Activated CD8-positive, alpha-beta T cell treated with anti-CD3 and anti-CD28 coated beads for 36 hours (primary cell): Measurements from ENCODE around the gene RASGEF1C. TPM values are rescaled to one million over a fixed set of nuclear protein-coding genes. Genes with fewer than 3 reads are reported as not detected.

Source experiments
- ATAC-seq: fragments of 200-7000 bp; cut with Tn5 transposase; one replicate; pipeline ENCODE4 v1.10.0; 2021; ENCODE audit warnings: mild to moderate bottlenecking, moderate library complexity
- CTCF ChIA-PET: fragments of 350-600 bp; sonication (Branson Sonifier 250); formaldehyde crosslinking; loops from one replicate; lab custom pipeline; 2021; ENCODE audit warnings: antibody characterized with exemption; lab: Charles Lee
- POLR2A ChIA-PET: fragments of 350-600 bp; sonication (Branson Sonifier 250); formaldehyde crosslinking; loops from one replicate; lab custom pipeline; 2021; ENCODE audit warnings: antibody characterized with exemption; lab: Charles Lee
- DNase-seq: peaks from one replicate; pipeline ENCODE4 v3.0.0-alpha.2; 2020
- H3K27ac Mint-ChIP-seq: one replicate; pipeline ENCODE4 v1.8.0; 2021; ENCODE audit warnings: mild to moderate bottlenecking, mixed read lengths
- H3K27me3 Mint-ChIP-seq: one replicate; pipeline ENCODE4 v1.8.0; 2021; ENCODE audit warnings: mixed read lengths
- H3K36me3 Mint-ChIP-seq: one replicate; pipeline ENCODE4 v1.8.0; 2021; ENCODE audit warnings: low read depth, mixed read lengths
- H3K4me1 Mint-ChIP-seq: one replicate; pipeline ENCODE4 v1.8.0; 2021; ENCODE audit warnings: low read depth, mixed read lengths
- H3K4me3 Mint-ChIP-seq: one replicate; pipeline ENCODE4 v1.8.0; 2021; ENCODE audit warnings: mild to moderate bottlenecking, moderate library complexity, mixed read lengths
- H3K9me3 Mint-ChIP-seq: one replicate; pipeline ENCODE4 v1.8.0; 2021; ENCODE audit warnings: mixed read lengths
- CTCF ChIP-seq: fragments of 200-600 bp; IDR thresholded peaks from one replicate; pipeline ENCODE4 v1.8.0; 2022; ENCODE audit warnings: antibody characterized with exemption, mild to moderate bottlenecking
- intact Hi-C: fragments of 100-400 bp; cut with micrococcal nuclease; formaldehyde crosslinking; loops from one replicate; pipeline ENCODE4 v1.10.0; 2022
- total RNA-seq, 2 experiments: library from RNA; stranded (reverse); gene quantifications; one replicate each; pipeline ENCODE4 v1.2.3, GENCODE V29; 2021

RASGEF1C gene
- total RNA-seq, 2 experiments from 2014 or later, result not detected

GRCh38 chr5:180105827-180106312, 103.1 kb downstream of the RASGEF1C start:
- POLR2A ChIA-PET, result no interaction called here
- peaks cover 6% of the 10 kb centered on the region for H3K27me3 Mint-ChIP-seq
- intact Hi-C loops, result no loop called here
- DNase-seq, result no peak
- CTCF ChIA-PET, result no interaction called here
- peaks cover 3% of the 10 kb centered on the region for H3K36me3 Mint-ChIP-seq
- H3K4me3 Mint-ChIP-seq, result no peak overlapping the region
- no peaks in the 10 kb centered on the region for H3K4me1 Mint-ChIP-seq
- no peak for TF ChIP-seq CTCF
- H3K27ac Mint-ChIP-seq, result no peak overlapping the region
- peaks cover 17% of the 10 kb centered on the region for H3K9me3 Mint-ChIP-seq
- no peak for ATAC-seq

DNA sequence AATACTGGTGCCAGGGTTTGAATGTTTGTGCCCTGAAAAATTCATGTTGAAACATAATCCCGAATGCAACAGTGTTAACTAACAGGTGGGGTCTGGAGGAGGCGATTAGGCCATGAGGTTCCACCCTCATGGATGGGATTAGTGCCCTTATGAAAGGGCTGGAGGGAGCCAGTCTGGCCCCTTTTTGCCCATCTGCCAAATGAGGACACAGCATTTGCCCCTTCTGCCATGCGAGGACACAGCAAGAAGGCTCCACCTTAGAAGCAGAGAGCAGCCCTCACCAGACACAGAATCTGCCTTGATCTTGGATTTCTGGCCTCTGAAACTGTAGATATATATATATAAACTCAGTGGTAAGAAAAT, 104.9 kb downstream of the RASGEF1C start:
- H3K27me3 Mint-ChIP-seq, result peaks cover 4% of the 10 kb centered on the region
- intact Hi-C loops, result no loop called here
- no peak for DNase-seq
- H3K27ac Mint-ChIP-seq, result no peak overlapping the region
- H3K4me3 Mint-ChIP-seq, result no peak overlapping the region
- no peaks in the 10 kb centered on the region for H3K4me1 Mint-ChIP-seq
- CTCF ChIA-PET, result no interaction called here
- H3K36me3 Mint-ChIP-seq, result peaks cover 3% of the 10 kb centered on the region
- POLR2A ChIA-PET, result no interaction called here
- H3K9me3 Mint-ChIP-seq, result peaks cover 17% of the 10 kb centered on the region
- no peak for ATAC-seq
- TF ChIP-seq CTCF, result no peak

- ATAC-seq (no peak), DNase-seq (no peak)
- peaks cover 3% of the 10 kb centered on the region for H3K36me3 Mint-ChIP-seq
- intact Hi-C loops, result no loop called here
- H3K4me1 Mint-ChIP-seq, result no peaks in the 10 kb centered on the region
- no peak for TF ChIP-seq CTCF
- ChIA-PET CTCF (no interaction called here), POLR2A (no interaction called here)
- peaks cover 17% of the 10 kb centered on the region for H3K9me3 Mint-ChIP-seq
- H3K27me3 Mint-ChIP-seq, result peaks cover 4% of the 10 kb centered on the region
- H3K27ac Mint-ChIP-seq, result no peak overlapping the region
- H3K4me3 Mint-ChIP-seq, result no peak overlapping the region
Observed at GRCh38 chr5:180103487-180104167, 105.4 kb downstream of the RASGEF1C start.

DNA sequence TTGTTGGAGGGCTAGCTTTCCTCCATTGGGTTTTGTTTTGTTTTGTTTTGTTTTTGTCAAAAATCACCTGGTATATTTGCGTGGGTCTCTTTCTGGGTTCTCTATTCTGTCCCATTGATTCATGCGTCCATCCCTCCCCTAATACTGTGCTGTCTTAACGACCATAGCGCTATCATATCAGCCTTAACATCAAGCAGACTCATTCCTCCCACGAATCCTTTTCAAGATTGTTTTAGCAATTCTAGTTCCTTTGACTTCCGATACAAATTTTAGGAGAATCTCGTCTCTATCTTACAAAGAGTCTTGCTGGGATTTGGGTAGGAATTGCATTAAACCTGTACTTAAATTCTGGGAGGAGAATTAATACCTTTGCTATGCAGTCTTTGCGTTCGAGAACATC, 106.4 kb downstream of the RASGEF1C start:
- ATAC-seq (no peak), DNase-seq (no peak)
- H3K4me3 Mint-ChIP-seq, result no peak overlapping the region
- intact Hi-C loops, result no loop called here
- CTCF ChIA-PET, result no interaction called here
- no peak overlapping the region for H3K27ac Mint-ChIP-seq
- TF ChIP-seq CTCF, result no peak
- H3K4me1 Mint-ChIP-seq, result no peaks in the 10 kb centered on the region
- peaks cover 4% of the 10 kb centered on the region for H3K27me3 Mint-ChIP-seq
- peaks cover 10% of the 10 kb centered on the region for H3K9me3 Mint-ChIP-seq
- peaks cover 1% of the 10 kb centered on the region for H3K36me3 Mint-ChIP-seq
- POLR2A ChIA-PET, result no interaction called here

GRCh38 chr5:180101451-180102105, 107.4 kb downstream of the RASGEF1C start:
- no peak for TF ChIP-seq CTCF
- peaks cover 5% of the 10 kb centered on the region for H3K9me3 Mint-ChIP-seq
- peaks cover 2% of the 10 kb centered on the region for H3K27me3 Mint-ChIP-seq
- CTCF ChIA-PET, result no interaction called here
- DNase-seq (no peak), ATAC-seq (no peak)
- H3K4me3 Mint-ChIP-seq, result no peak overlapping the region
- intact Hi-C loops, result no loop called here
- H3K36me3 Mint-ChIP-seq, result peaks cover 1% of the 10 kb centered on the region
- H3K4me1 Mint-ChIP-seq, result no peaks in the 10 kb centered on the region
- POLR2A ChIA-PET, result no interaction called here
- H3K27ac Mint-ChIP-seq, result no peak overlapping the region
